Neural cell (in vitro differentiated cells): ENCODE data around the gene PRKCZ.

Source experiments
- EP300 ChIP-seq: fragments of 450-650 bp; conservative IDR thresholded peaks from 2 replicates; pipeline ENCODE4 v1.6.1; 2014; ENCODE audit warnings: antibody characterized with exemption, mild to moderate bottlenecking, moderate library complexity; ENCODE audit not compliant: poor library complexity, severe bottlenecking
- EZH2 ChIP-seq: fragments of 200-600, 300-800 bp; shearing (Covaris generic), sonication (generic); IDR thresholded peaks from 2 replicates; pipeline ENCODE4 v1.6.1; 2014; ENCODE audit warnings: antibody characterized with exemption, low read length, borderline replicate concordance, mild to moderate bottlenecking; ENCODE audit not compliant: insufficient read depth, poor library complexity, severe bottlenecking
- MXI1 ChIP-seq: fragments of 450-650 bp; conservative IDR thresholded peaks from 2 replicates; pipeline ENCODE4 v1.6.1; 2014; ENCODE audit warnings: antibody characterized with exemption, mild to moderate bottlenecking; ENCODE audit not compliant: poor library complexity, severe bottlenecking
- POLR2AphosphoS5 ChIP-seq: IDR thresholded peaks from 2 replicates; pipeline ENCODE4 v1.6.1; 2012
- RAD21 ChIP-seq: fragments of 450-650 bp; conservative IDR thresholded peaks from 2 replicates; pipeline ENCODE4 v1.6.1; 2014; ENCODE audit warnings: antibody characterized with exemption, mild to moderate bottlenecking, moderate library complexity
- SMC3 ChIP-seq: fragments of 450-650 bp; conservative IDR thresholded peaks from 2 replicates; pipeline ENCODE4 v1.6.1; 2014; ENCODE audit warnings: antibody characterized with exemption, mild to moderate bottlenecking, moderate library complexity; ENCODE audit not compliant: poor library complexity
- TAF1 ChIP-seq: IDR thresholded peaks from 2 replicates; pipeline ENCODE4 v1.6.1; 2012; ENCODE audit warnings: low read depth
- TF ChIP-seq, protein P1 (sequence below): fragments of 450-650 bp; IDR thresholded peaks from 2 replicates; pipeline ENCODE4 v1.5.1; 2014; ENCODE audit warnings: antibody characterized with exemption, mild to moderate bottlenecking, moderate library complexity; ENCODE audit not compliant: poor library complexity, severe bottlenecking
- TF ChIP-seq, protein P2 (sequence below): IDR thresholded peaks from 2 replicates; pipeline ENCODE4 v1.6.1; 2012; ENCODE audit warnings: borderline replicate concordance

DNA sequence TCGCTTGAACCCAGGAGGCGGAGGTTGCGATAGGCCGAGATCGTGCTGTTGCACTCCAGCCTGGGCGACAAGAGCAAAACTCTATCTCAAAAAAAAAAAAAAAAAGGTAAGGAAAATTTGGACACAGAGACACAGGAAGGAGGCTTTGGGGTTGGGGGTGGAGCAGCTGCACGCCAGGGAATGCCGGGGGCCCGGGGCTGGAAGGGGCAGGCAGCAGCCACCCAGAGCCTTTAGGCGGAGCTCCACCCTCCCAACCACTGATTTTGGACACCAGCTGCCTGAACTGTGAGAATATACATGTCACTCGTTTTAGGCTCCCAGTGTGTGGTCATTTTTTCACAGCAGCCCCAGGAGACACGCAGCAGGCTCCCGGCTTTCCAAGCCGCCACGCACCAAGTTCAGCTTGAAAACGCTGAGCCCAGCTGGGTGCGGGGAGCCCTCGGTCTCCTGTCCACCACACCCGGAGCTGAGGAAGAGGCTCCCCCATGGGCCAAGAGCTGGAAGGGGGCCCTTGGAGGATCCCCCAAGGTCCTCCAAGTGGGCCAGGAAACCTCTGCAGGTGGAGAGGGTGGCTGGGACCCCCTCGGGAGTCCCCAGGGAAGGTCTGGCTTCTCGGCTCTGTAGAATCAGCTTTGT, 150.2 kb downstream of the PRKCZ start:
- TF ChIP-seq MXI1 (no peak), EZH2 (no peak), RAD21 (no peak), POLR2AphosphoS5 (no peak), TAF1 (no peak), EP300 (no peak), SMC3 (no peak)
- TF ChIP-seq, protein P1, sequence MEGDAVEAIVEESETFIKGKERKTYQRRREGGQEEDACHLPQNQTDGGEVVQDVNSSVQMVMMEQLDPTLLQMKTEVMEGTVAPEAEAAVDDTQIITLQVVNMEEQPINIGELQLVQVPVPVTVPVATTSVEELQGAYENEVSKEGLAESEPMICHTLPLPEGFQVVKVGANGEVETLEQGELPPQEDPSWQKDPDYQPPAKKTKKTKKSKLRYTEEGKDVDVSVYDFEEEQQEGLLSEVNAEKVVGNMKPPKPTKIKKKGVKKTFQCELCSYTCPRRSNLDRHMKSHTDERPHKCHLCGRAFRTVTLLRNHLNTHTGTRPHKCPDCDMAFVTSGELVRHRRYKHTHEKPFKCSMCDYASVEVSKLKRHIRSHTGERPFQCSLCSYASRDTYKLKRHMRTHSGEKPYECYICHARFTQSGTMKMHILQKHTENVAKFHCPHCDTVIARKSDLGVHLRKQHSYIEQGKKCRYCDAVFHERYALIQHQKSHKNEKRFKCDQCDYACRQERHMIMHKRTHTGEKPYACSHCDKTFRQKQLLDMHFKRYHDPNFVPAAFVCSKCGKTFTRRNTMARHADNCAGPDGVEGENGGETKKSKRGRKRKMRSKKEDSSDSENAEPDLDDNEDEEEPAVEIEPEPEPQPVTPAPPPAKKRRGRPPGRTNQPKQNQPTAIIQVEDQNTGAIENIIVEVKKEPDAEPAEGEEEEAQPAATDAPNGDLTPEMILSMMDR = no peak
- TF ChIP-seq, protein P2, sequence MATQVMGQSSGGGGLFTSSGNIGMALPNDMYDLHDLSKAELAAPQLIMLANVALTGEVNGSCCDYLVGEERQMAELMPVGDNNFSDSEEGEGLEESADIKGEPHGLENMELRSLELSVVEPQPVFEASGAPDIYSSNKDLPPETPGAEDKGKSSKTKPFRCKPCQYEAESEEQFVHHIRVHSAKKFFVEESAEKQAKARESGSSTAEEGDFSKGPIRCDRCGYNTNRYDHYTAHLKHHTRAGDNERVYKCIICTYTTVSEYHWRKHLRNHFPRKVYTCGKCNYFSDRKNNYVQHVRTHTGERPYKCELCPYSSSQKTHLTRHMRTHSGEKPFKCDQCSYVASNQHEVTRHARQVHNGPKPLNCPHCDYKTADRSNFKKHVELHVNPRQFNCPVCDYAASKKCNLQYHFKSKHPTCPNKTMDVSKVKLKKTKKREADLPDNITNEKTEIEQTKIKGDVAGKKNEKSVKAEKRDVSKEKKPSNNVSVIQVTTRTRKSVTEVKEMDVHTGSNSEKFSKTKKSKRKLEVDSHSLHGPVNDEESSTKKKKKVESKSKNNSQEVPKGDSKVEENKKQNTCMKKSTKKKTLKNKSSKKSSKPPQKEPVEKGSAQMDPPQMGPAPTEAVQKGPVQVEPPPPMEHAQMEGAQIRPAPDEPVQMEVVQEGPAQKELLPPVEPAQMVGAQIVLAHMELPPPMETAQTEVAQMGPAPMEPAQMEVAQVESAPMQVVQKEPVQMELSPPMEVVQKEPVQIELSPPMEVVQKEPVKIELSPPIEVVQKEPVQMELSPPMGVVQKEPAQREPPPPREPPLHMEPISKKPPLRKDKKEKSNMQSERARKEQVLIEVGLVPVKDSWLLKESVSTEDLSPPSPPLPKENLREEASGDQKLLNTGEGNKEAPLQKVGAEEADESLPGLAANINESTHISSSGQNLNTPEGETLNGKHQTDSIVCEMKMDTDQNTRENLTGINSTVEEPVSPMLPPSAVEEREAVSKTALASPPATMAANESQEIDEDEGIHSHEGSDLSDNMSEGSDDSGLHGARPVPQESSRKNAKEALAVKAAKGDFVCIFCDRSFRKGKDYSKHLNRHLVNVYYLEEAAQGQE = no peak
